ENCODE measurements around the gene LMTK3.

The LMTK3 gene

DNA sequence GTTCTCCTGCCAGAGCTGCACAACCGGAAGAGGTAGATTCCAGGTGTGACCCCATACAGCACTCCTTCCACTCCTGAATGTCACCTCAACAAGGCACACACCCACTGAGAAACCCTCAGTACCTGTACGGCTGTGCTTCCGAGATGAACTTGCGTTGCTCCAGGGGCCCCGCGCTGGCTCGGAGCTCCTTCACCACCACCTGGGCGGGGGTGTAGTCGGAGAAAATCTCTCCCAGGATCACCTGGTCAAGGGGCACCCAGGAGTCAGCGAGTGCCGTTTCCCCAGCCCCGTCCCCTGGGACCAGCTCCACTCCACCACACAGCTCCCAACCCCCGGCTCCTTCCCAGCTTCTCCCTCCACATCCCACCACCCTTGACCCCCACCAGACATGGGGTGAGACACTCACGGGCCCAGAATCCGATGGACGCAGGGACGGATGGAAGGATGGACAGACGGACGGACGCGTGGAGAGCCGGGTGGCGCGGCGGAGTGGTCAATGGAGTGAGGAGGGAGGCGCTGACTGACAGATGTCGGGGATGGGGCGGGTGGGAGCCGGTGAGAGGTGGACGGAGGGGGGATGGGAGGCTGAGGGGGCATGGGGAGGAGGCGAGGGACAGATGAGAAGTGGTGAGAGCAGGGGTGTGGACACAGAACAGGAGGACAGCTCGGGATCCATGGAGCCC is 2.8 kb downstream of the LMTK3 start:
- Histone ChIP-seq H3K36me3 (ENCODE audit: control insufficient read depth in 5 of 5, insufficient read depth in 5 of 5, low read length in 5 of 5) (no peaks in the 10 kb centered on the region), H3K9ac (ENCODE audit: low read length in 5 of 5) (no peak overlapping the region), H3K27me3 (ENCODE audit: control insufficient read depth in 5 of 5, insufficient read depth in 4 of 5, low read length in 5 of 5) (peaks cover 8 to 31% (median 25%) of the 10 kb centered on the region in 5 donors), H3K4me1 (ENCODE audit: control insufficient read depth in 5 of 5, insufficient read depth in 5 of 5, low read length in 5 of 5) (peaks cover 0 to 13% (median 11%) of the 10 kb centered on the region in 5 donors), H3K4me3 (ENCODE audit: low read depth in 1 of 5, low read length in 5 of 5) (no peak overlapping the region), H3K9me3 (ENCODE audit: control insufficient read depth in 5 of 5, low read length in 5 of 5) (no peaks in the 10 kb centered on the region), H3K27ac (ENCODE audit: low read depth, low read length) (no peak overlapping the region)

DNA sequence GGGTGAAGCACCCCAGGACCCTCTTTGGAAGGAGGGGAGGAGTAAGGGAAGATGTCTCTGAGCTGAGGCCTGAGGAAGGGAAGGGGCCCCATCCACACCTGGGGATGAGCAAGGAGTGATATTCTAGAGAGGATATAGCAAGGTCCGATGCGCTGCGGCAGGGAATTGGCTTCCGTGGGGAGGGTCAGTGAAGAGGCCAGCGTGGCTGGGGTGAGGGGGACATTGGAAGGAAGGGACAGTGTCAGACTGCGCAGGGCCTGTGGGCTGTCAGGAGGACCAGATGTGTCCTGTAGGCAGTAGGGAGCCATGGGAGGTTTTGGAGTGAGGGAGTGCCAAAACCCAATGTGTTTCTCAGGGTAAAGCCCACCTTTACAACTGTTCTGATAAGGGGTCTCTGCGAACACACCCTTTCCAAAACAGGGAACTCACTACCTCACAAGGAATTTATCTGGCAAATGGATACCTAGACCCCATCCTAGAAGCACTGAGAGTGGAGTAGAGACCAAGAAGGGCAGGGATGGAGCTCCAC is 3.7 kb downstream of the LMTK3 start:
- Histone ChIP-seq H3K4me1 (ENCODE audit: control insufficient read depth in 5 of 5, insufficient read depth in 5 of 5, low read length in 5 of 5) (peaks cover 0 to 5% (median 4%) of the 10 kb centered on the region in 5 donors), H3K27me3 (ENCODE audit: control insufficient read depth in 5 of 5, insufficient read depth in 4 of 5, low read length in 5 of 5) (peaks cover 8 to 24% (median 19%) of the 10 kb centered on the region in 5 donors), H3K4me3 (ENCODE audit: low read depth in 1 of 5, low read length in 5 of 5) (no peak overlapping the region), H3K36me3 (ENCODE audit: control insufficient read depth in 5 of 5, insufficient read depth in 5 of 5, low read length in 5 of 5) (no peaks in the 10 kb centered on the region), H3K9me3 (ENCODE audit: control insufficient read depth in 5 of 5, low read length in 5 of 5) (no peaks in the 10 kb centered on the region), H3K9ac (ENCODE audit: low read length in 5 of 5) (no peak overlapping the region), H3K27ac (ENCODE audit: low read depth, low read length) (no peak overlapping the region)

DNA sequence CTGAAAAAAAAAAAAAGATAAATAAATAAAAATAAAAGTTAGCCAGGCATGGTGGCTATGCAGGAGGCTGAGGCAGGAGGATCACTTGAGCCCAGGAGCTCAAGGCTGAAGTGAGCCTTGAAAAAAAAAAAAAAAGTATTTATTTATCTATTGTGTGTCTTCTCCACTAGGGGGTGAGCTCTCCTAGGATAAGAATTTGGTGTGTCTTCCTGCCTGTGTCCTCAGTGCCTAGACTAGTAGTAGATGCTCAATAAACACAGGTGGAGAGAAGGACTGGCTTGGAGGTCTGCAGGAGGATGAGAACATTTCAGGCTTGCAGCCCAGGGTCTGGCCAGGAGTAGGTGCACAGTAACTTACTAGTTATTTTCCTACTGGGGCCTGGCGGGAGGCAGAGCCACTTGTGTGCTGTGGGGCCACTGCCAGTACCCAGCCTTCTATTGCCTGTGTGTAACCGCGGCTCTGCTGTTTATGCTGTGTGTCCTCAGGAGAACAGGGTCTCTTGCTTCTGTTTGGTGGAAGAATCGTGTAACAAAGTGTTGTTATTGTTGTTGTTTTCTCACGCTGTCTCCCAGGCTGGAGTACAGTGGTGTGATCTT is 5.4 kb downstream of the LMTK3 start:
- H3K36me3 ChIP-seq (ENCODE audit: control insufficient read depth in 5 of 5, insufficient read depth in 5 of 5, low read length in 5 of 5), result no peaks in the 10 kb centered on the region
- H3K9ac ChIP-seq (ENCODE audit: low read length in 5 of 5), result no peak overlapping the region
- peaks cover 0 to 25% (median 15%) of the 10 kb centered on the region in 5 donors for H3K27me3 ChIP-seq (ENCODE audit: control insufficient read depth in 5 of 5, insufficient read depth in 4 of 5, low read length in 5 of 5)
- no peak overlapping the region for H3K4me3 ChIP-seq (ENCODE audit: low read depth in 1 of 5, low read length in 5 of 5)
- H3K4me1 ChIP-seq (ENCODE audit: control insufficient read depth in 5 of 5, insufficient read depth in 5 of 5, low read length in 5 of 5), result peaks cover 0 to 9% (median 7%) of the 10 kb centered on the region in 5 donors
- H3K9me3 ChIP-seq (ENCODE audit: control insufficient read depth in 5 of 5, low read length in 5 of 5), result no peaks in the 10 kb centered on the region
- H3K27ac ChIP-seq (ENCODE audit: low read depth, low read length), result no peak overlapping the region

DNA sequence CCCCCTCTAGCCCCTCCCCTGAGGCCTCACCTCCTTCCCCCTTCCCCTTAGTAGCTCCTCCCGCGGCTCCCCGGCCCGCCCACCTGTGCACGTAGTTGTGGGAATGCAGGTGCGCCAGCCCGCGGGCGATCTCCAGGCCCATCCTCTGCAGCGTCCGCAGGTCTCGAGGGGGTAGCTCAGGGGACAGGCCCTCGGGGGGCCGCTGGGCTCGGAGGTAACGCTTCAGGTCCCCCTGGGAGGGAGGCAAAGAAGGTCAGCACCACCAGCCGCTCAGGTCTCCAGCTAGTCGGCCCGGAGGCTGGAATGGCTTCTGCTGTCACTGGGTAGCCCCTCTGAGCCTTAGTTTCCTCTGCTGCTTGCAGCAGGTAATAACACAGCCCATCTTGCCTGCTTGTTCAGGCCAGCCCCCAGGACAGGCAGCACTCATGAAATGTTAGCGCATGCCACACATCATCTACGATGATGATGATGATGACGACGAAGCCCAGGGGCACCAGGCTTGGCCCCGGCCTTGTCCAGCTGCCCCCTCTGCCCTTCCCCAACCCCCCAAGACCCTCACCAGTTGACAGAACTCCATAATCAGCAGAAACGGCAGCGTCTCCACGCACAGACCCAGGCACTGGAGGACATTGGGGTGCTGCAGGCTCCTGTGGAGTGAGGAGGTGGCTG is 9.2 kb downstream of the LMTK3 start:
- Histone ChIP-seq H3K4me3 (ENCODE audit: low read depth in 1 of 5, low read length in 5 of 5) (no peak overlapping the region), H3K27me3 (ENCODE audit: control insufficient read depth in 5 of 5, insufficient read depth in 4 of 5, low read length in 5 of 5) (peaks cover 6 to 38% (median 25%) of the 10 kb centered on the region in 5 donors), H3K9me3 (ENCODE audit: control insufficient read depth in 5 of 5, low read length in 5 of 5) (no peaks in the 10 kb centered on the region), H3K27ac (ENCODE audit: low read depth, low read length) (no peak overlapping the region), H3K36me3 (ENCODE audit: control insufficient read depth in 5 of 5, insufficient read depth in 5 of 5, low read length in 5 of 5) (no peaks in the 10 kb centered on the region), H3K4me1 (ENCODE audit: control insufficient read depth in 5 of 5, insufficient read depth in 5 of 5, low read length in 5 of 5) (peaks cover 0 to 20% (median 12%) of the 10 kb centered on the region in 5 donors), H3K9ac (ENCODE audit: low read length in 5 of 5) (no peak overlapping the region)

DNA sequence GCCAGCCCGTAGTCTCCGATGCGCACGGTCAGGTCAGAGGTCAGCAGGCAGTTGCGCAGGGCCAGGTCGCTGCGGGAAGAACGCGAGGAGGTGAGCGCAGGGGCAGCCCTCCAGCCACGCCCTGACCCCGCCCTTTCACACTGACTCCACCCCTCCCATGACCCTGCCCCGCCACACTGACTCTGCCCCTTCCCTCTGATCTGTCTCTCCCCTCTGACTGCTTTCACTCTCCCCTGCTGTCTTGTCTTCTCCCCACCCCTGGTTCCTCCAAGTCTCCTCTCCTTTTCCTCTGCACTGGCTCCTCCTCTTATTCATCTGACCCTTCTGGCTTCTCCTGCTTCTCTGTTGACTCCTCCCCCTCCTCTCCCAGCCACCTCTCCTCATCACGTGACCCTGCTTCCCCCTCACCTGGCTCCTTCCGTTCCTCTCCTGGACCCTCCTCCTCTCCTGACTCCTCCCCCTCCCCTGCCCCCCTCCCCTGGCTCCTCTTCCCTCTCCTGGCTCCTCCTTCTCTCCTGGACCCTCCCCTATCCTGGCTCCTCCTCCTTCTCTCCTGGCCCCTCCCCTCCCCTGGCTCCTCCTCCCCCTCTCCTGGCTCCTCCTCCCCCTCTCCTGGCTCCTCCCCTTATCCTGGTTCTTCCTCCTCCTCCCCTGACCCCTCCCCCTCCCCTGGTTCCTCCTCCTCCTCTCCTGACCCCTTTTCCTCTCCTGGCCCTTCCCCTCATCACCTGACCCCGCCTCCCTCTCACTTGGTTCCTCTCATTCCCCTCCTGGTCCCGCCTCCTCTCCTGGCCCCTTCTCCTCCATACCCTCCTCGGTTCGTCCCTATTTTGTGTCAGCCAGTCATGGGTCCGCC is 9.9 kb downstream of the LMTK3 start:
- Histone ChIP-seq H3K27ac (ENCODE audit: low read depth, low read length) (no peak overlapping the region), H3K4me1 (ENCODE audit: control insufficient read depth in 5 of 5, insufficient read depth in 5 of 5, low read length in 5 of 5) (peaks cover 0 to 25% (median 13%) of the 10 kb centered on the region in 5 donors), H3K27me3 (ENCODE audit: control insufficient read depth in 5 of 5, insufficient read depth in 4 of 5, low read length in 5 of 5) (peaks cover 6 to 38% (median 30%) of the 10 kb centered on the region in 5 donors), H3K9me3 (ENCODE audit: control insufficient read depth in 5 of 5, low read length in 5 of 5) (no peaks in the 10 kb centered on the region), H3K9ac (ENCODE audit: low read length in 5 of 5) (no peak overlapping the region), H3K4me3 (ENCODE audit: low read depth in 1 of 5, low read length in 5 of 5) (no peak overlapping the region), H3K36me3 (ENCODE audit: control insufficient read depth in 5 of 5, insufficient read depth in 5 of 5, low read length in 5 of 5) (no peaks in the 10 kb centered on the region)

DNA sequence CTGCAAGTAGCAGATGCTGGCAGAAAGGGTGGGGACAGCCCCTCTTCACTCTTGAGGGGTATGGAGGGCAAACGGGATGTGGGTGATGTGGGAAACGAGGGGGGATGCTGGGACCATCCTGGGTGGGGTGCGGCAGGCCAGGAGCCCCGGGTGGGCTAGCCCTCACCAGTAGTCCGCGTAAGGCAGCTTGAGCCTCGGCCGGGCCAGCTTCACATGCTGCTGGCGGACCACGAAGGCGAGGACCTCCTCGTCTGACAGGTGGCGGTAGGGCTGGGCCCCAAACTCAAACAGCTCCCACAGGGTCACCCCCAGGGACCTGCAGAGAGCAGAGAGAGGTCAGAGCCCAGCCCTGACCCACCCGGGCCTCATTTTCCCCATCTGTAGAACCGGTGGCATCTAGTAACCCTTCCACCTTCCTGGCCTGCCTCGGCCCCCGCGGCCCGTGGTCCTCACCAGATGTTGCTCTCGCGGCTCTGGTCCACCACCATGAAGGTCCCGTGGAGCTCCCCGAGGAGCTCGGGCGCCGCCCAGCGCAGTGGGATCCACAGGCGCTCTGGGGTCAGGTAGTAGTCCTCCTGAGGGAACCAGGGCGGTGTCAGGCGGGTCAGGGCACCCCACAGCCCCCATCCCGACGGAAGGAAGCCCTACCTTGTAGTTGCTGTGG is 10.7 kb downstream of the LMTK3 start:
- Histone ChIP-seq H3K9ac (ENCODE audit: low read length in 5 of 5) (no peak overlapping the region), H3K36me3 (ENCODE audit: control insufficient read depth in 5 of 5, insufficient read depth in 5 of 5, low read length in 5 of 5) (no peaks in the 10 kb centered on the region), H3K4me3 (ENCODE audit: low read depth in 1 of 5, low read length in 5 of 5) (no peak overlapping the region), H3K27ac (ENCODE audit: low read depth, low read length) (no peak overlapping the region), H3K27me3 (ENCODE audit: control insufficient read depth in 5 of 5, insufficient read depth in 4 of 5, low read length in 5 of 5) (peaks cover 6 to 38% (median 30%) of the 10 kb centered on the region in 5 donors), H3K9me3 (ENCODE audit: control insufficient read depth in 5 of 5, low read length in 5 of 5) (no peaks in the 10 kb centered on the region), H3K4me1 (ENCODE audit: control insufficient read depth in 5 of 5, insufficient read depth in 5 of 5, low read length in 5 of 5) (peaks cover 0 to 25% (median 13%) of the 10 kb centered on the region in 5 donors)

DNA sequence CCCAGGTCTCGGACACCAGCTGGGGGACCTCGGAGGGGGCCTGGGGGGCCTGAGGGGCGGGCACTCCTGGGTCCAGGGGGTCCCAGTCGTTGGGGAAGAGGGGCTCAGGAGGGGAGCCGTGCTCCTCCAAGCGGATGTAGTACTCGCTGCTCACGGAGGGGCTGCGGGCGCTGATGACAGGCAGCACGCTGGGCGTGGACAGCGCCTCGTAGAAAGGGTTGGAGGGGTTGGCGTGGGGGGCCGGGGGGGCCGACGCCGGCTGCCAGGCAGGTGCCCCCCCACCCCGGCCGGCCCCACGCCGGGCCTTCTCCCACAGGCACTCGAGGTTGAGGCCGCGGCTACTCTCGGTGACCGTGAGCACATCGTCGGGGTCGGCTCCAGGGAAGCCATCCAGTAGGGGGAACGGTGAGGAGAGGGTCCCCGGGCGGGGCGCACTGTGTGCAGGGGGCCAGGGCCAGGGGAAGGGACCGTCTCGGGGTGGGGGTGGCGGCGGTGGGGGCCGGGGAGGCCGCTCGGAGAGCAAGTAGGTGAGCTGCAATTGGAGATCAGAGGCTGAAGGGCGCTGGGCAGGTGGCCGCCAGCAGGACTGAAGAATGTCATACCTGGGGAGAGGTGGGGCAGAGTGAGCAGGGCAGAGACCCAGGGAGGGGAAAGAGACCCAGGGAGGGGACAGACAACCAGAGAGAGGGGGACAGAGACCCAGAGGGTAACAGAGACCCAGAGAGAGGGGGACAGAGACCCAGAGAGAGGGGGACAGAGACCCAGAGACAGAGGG is 12.1 kb downstream of the LMTK3 start:
- H3K36me3 ChIP-seq (ENCODE audit: control insufficient read depth in 5 of 5, insufficient read depth in 5 of 5, low read length in 5 of 5), result no peaks in the 10 kb centered on the region
- H3K4me3 ChIP-seq (ENCODE audit: low read depth in 1 of 5, low read length in 5 of 5), result no peak overlapping the region
- H3K27ac ChIP-seq (ENCODE audit: low read depth, low read length), result no peak overlapping the region
- peaks cover 0 to 36% (median 19%) of the 10 kb centered on the region in 5 donors for H3K4me1 ChIP-seq (ENCODE audit: control insufficient read depth in 5 of 5, insufficient read depth in 5 of 5, low read length in 5 of 5)
- H3K9me3 ChIP-seq (ENCODE audit: control insufficient read depth in 5 of 5, low read length in 5 of 5), result no peaks in the 10 kb centered on the region
- H3K9ac ChIP-seq (ENCODE audit: low read length in 5 of 5), result no peak overlapping the region
- H3K27me3 ChIP-seq (ENCODE audit: control insufficient read depth in 5 of 5, insufficient read depth in 4 of 5, low read length in 5 of 5), result peaks cover 6 to 38% (median 30%) of the 10 kb centered on the region in 5 donors

DNA sequence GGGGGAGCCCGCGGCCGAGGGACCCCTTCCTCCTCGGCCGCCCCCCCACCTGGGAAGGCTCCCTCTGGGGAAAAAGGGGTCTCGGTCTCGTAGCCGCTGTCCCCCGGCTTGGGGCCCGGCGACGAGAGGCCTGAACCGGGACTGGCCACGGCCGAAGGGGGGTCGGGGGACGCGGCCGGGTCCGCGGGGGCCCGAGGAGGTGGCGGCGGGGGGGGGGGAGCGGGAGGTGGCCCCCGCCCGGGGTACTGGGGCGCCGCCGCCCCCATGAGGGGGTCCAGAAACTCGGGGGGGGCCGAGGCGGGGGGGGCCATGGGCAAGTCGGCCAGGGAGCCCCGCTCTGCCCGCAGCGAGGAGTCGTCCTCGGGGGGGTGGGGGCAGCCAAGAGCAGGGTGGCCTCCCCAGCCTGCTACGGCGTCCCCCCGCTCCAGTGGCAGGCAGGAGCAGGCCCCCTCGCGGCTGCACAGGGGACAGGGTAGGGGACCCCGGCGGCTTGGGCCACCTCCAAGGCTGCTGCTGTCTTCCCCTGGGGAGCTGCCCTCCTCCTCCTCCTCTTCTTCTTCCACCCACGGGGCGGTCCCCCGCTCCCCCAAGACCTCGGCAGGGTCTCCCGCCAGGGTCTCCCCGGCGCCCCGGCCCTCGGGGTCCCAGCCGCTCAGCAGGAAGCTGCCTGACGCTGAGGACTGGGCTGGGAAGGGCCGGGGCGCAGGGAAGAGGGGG is 12.9 kb downstream of the LMTK3 start:
- Histone ChIP-seq H3K36me3 (ENCODE audit: control insufficient read depth in 5 of 5, insufficient read depth in 5 of 5, low read length in 5 of 5) (no peaks in the 10 kb centered on the region), H3K27ac (ENCODE audit: low read depth, low read length) (no peak overlapping the region), H3K4me3 (ENCODE audit: low read depth in 1 of 5, low read length in 5 of 5) (no peak overlapping the region), H3K9ac (ENCODE audit: low read length in 5 of 5) (no peak overlapping the region), H3K9me3 (ENCODE audit: control insufficient read depth in 5 of 5, low read length in 5 of 5) (no peaks in the 10 kb centered on the region), H3K4me1 (ENCODE audit: control insufficient read depth in 5 of 5, insufficient read depth in 5 of 5, low read length in 5 of 5) (peaks cover 0 to 43% (median 26%) of the 10 kb centered on the region in 5 donors), H3K27me3 (ENCODE audit: control insufficient read depth in 5 of 5, insufficient read depth in 4 of 5, low read length in 5 of 5) (peaks cover 6 to 38% (median 30%) of the 10 kb centered on the region in 5 donors)

Data from subcutaneous abdominal adipose tissue (tissue), 5 donors.